HG02973 (cell line): ENCODE measurements around the gene AGMO.

Experiments used
- ATAC-seq: cut with Tn5 transposase; IDR thresholded peaks from one replicate; pipeline ENCODE4 v1.9.1; 2021; ENCODE audit warnings: moderate library complexity; ENCODE audit not compliant: unreplicated experiment

AGMO gene

DNA sequence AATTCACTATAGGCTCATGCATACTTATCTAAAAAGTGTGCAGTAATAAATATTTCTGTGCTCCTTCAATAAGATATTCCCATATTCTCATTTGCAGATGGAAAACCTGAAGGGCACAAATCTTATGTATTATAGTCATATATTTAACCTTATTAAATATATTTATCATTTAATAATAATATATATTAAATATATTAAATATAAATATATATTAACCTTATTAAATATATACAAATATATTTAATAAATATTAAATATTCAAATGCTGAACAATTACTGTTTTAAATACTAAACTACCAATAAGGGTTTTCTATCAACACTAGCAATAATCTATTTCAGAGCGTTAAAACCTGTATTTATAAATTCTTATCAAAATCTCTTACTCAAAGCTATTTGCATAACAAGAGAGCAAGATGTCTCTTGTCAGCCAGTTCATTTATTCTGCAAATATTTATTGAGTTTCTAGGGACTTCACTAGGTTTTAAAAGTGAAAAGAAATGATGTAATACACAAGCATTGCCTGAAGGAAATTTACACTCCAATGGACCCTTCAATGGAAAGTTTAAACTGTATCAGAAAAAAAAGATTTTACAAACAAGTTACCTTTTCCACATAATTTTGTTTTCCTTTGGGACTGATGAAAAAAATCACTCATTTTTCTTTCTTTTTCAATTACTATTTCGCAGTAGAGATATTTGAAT lies 159.2 kb downstream of the AGMO start:
- no peak for ATAC-seq

DNA sequence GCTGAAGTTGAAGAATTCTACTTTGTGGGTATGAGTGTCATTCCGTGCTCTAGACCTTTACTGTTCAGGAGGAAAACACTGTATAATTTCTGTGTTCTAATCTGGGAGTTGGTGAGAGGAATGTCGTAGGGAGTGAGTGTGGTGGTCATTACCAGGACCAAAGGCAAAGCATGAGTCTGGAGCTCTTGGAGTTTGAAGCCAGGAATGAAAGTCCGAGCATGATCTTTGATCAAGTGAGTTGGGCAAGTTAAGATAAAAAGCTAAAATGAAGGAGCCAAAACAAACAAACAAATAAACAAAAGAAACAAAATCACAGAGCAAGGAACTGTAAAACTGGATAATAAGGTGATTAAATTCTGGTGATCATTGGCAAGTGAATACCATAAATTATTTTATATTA lies 161.4 kb downstream of the AGMO start:
- ATAC-seq: no peak

GRCh38 chr7:15399441-15399840 lies 162.4 kb downstream of the AGMO start:
- ATAC-seq: no peak

- ATAC-seq: no peak
Measured at GRCh38 chr7:15397922-15398760, 163.7 kb downstream of the AGMO start.

GRCh38 chr7:15397159-15397550 lies 164.7 kb downstream of the AGMO start:
- no peak for ATAC-seq

DNA sequence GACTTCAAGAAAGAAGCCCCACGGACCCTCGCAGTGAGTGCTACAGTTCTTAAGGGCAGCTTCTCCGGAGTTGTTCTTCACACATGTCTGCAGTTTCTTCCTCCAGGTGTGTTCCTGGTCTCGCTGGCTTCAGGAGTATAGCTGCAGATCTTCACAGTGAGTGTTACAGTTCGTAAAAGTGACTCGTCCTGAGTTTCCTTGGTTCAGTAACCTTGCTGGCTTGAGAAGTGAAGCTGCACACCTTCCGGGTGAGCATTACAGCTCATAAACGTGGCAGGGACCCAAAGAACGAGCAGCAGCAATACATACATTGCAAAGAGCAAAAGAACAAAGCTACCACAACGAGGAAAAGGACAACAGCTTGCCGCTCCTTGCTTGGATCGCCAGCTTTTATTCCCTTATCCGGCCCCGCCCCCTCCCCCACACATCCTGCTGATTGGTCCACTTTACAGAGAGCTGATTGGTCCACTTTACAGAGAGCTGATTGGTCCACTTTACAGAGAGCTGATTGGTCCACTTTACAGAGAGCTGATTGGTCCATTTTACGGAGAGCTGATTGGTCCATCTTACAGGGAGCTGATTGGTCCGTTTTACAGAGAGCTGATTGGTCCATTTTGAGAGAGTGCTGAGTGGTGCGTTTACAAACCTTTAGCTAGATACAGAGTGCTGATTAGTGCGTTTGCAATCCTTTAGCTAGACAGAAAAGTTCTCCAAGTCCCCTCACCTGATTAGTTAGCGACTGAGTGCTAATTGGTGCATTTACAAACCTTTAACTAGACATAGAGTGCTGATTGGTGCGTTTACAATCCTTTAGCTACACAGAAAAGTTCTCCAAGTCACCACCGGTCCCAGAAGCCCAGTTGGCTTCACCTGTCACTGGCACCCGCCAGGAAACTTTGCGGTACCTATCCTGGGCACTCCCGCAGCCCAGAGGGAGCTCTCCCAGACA lies 165.3 kb downstream of the AGMO start:
- ATAC-seq: no peak

GRCh38 chr7:15389073-15389472 lies 172.7 kb downstream of the AGMO start:
- no peak for ATAC-seq

DNA sequence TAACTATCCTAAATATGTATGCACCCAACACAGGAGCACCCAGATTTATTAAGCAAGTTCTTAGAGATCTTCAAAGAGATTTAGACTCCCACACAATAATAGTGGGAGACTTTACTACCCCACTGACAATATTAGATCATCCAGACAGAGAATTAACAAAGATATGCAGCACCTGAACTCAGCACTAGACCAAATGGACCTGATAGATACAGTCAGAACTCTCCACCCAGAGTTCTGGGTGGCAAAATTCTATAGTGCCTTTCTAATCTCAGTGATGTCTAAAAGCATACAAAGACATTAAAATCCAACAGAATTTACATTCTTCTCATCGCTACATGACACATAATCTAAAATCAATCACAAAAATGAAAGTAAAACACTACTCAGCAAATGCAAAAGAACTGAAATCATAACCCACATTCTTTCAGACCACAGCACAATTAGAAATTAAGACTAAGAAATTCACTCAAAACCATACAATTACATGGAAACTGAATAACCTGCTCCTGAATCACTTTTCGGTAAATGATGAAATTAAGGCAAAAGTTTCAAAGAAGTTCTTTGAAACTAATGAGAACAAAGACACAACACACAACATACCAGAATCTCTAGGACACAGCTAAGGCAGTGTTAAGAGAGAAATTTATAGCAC lies 183.2 kb downstream of the AGMO start:
- no peak for ATAC-seq

GRCh38 chr7:15376600-15376999 lies 185.2 kb downstream of the AGMO start:
- ATAC-seq: no peak

- no peak for ATAC-seq
Measured at GRCh38 chr7:15370441-15370840, 191.4 kb downstream of the AGMO start.

DNA sequence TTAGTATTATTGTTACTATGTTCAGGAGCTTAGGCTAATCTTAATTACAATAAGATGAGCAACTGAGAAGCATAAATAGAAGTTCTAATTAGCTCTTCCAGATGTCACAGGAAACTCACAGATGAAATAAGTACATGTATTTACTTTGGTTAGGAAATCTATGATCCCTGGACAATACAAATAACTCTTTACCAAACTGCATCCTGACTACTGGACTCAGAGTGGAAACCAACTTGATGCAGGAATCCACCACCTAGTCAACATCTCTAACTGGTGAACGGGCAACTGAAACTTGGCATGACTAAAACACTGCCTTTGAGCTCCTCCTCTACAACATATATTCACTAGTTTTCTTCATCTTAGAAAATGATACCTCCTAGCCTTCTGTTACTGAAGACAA lies 193.2 kb downstream of the AGMO start:
- no peak for ATAC-seq

GRCh38 chr7:15367897-15368296 lies 193.9 kb downstream of the AGMO start:
- no peak for ATAC-seq

DNA sequence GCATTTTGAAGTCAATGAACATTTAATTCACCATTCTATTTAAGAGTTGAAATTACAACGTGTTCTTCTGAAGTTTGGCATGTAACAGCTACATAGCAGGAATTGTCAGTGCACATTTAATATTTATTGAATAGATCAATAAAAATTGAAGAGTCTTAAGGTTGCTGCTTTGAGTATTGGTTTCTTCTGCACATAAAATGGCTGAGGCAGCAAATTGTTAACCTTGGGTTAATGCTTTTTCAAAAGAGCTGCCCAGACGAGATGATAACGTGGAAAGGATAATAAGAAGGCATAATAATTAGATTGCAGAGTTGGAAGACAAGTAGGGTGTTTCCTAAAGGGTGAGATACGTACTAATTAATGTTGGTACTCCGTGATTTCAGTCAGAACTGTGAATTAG lies 203.7 kb downstream of the AGMO start:
- ATAC-seq: no peak

- no peak for ATAC-seq
Measured at GRCh38 chr7:15352421-15353206, 209.2 kb downstream of the AGMO start.

DNA sequence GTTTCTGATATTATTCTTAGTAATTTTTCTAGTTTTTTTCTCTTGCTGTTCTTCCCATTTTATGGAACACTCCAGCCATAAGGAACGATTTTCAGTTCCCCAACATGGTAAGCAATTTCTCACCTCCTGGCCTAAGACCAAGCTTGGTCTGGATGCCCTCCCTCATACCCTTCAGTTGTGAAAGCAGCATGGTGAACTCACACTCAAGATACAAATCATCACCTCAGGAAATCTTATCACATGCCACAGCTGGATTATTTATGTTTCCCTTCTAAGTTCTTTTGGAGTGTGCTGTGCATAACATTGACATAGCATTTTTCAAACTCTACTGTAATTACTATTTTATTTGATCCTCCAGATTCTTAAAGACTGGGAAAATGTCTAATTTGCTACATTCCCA lies 216.6 kb downstream of the AGMO start:
- ATAC-seq: no peak

- no peak for ATAC-seq
Measured at GRCh38 chr7:15341817-15342216, 220.0 kb downstream of the AGMO start.

- ATAC-seq: no peak
Measured at GRCh38 chr7:15336146-15336545, 225.7 kb downstream of the AGMO start.

DNA sequence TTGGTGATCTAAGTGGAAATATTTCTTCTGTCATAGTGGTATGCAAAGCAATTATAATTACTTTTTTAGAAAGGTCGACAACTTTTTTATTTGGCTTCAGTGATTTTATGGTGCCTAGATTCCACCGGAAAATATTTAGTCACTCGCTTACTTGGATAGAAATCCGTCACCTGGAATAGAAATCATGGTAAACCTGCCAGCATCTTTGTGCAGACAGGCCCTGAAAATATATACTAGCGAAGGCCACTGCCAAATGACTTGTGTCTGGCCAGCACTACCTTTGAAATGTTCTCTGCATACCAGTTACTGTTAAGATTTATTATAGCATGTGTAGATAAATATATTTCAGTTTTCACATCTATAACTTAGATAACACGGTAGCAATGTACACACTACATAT lies 226.4 kb downstream of the AGMO start:
- ATAC-seq: no peak

- no peak for ATAC-seq
Measured at GRCh38 chr7:15334536-15335263, 227.1 kb downstream of the AGMO start.
